HEK293 (cell line): ENCODE measurements around the gene DOK7.

Source experiments
- CTCF ChIP-seq: fragments of 450-650 bp; formaldehyde crosslinking; IDR thresholded peaks from 2 replicates; pipeline ENCODE4 v1.5.1; 2016; ENCODE audit warnings: missing biosample characterization, missing genetic modification characterization
- GLIS1 ChIP-seq: fragments of 450-650 bp; formaldehyde crosslinking; IDR thresholded peaks from 2 replicates; pipeline ENCODE4 v1.5.1; 2016; ENCODE audit warnings: missing biosample characterization, missing genetic modification characterization
- KLF17 ChIP-seq: fragments of 450-650 bp; formaldehyde crosslinking; IDR thresholded peaks from 2 replicates; pipeline ENCODE4 v1.5.1; 2016; ENCODE audit warnings: missing biosample characterization, missing genetic modification characterization
- SP3 ChIP-seq: fragments of 450-650 bp; formaldehyde crosslinking; IDR thresholded peaks from 2 replicates; pipeline ENCODE4 v1.5.1; 2016; ENCODE audit warnings: missing biosample characterization, missing genetic modification characterization
- ZEB2 ChIP-seq: fragments of 450-650 bp; formaldehyde crosslinking; IDR thresholded peaks from 2 replicates; pipeline ENCODE4 v1.5.1; 2016; ENCODE audit warnings: missing biosample characterization, missing genetic modification characterization
- ZFP41 ChIP-seq: fragments of 450-650 bp; formaldehyde crosslinking; IDR thresholded peaks from 2 replicates; pipeline ENCODE4 v1.5.1; 2016; ENCODE audit warnings: missing biosample characterization, missing genetic modification characterization, borderline replicate concordance
- ZNF138 ChIP-seq: fragments of 450-650 bp; formaldehyde crosslinking; IDR thresholded peaks from 2 replicates; pipeline ENCODE4 v1.5.1; 2016; ENCODE audit warnings: missing biosample characterization, missing genetic modification characterization, borderline replicate concordance
- ZNF169 ChIP-seq: fragments of 450-650 bp; formaldehyde crosslinking; IDR thresholded peaks from 2 replicates; pipeline ENCODE4 v1.5.1; 2016; ENCODE audit warnings: missing biosample characterization, missing genetic modification characterization
- ZNF350 ChIP-seq: fragments of 450-650 bp; formaldehyde crosslinking; IDR thresholded peaks from 2 replicates; pipeline ENCODE4 v1.5.0; 2017; ENCODE audit warnings: missing biosample characterization, mild to moderate bottlenecking, missing genetic modification characterization
- ZNF501 ChIP-seq: fragments of 450-650 bp; formaldehyde crosslinking; IDR thresholded peaks from 2 replicates; pipeline ENCODE4 v1.5.1; 2016; ENCODE audit warnings: missing biosample characterization, missing genetic modification characterization
- ZNF561 ChIP-seq: fragments of 450-650 bp; IDR thresholded peaks from 2 replicates; pipeline ENCODE4 v1.5.1; 2018; ENCODE audit warnings: missing biosample characterization, missing genetic modification characterization, borderline replicate concordance
- TF ChIP-seq, protein P1 (sequence below): fragments of 450-650 bp; formaldehyde crosslinking; IDR thresholded peaks from 2 replicates; pipeline ENCODE4 v1.5.1; 2016; ENCODE audit warnings: missing biosample characterization, missing genetic modification characterization
- TF ChIP-seq, protein P2 (sequence below): fragments of 450-650 bp; formaldehyde crosslinking; conservative IDR thresholded peaks from 2 replicates; pipeline ENCODE4 v1.5.1; 2016; ENCODE audit warnings: low read depth, missing biosample characterization, missing genetic modification characterization
- TF ChIP-seq, protein P3 (sequence below): fragments of 450-650 bp; formaldehyde crosslinking; IDR thresholded peaks from 2 replicates; pipeline ENCODE4 v1.5.1; 2017; ENCODE audit warnings: missing biosample characterization, mild to moderate bottlenecking, missing genetic modification characterization, moderate library complexity

- TF ChIP-seq ZNF350 (tag by site-specific recombination): no peak
- no peak for TF ChIP-seq KLF17
- no peak for TF ChIP-seq ZNF169 (tag by site-specific recombination)
- no peak for TF ChIP-seq ZNF501 (tag by site-specific recombination)
- TF ChIP-seq CTCF (tag by site-specific recombination): no peak
- TF ChIP-seq, protein P1, sequence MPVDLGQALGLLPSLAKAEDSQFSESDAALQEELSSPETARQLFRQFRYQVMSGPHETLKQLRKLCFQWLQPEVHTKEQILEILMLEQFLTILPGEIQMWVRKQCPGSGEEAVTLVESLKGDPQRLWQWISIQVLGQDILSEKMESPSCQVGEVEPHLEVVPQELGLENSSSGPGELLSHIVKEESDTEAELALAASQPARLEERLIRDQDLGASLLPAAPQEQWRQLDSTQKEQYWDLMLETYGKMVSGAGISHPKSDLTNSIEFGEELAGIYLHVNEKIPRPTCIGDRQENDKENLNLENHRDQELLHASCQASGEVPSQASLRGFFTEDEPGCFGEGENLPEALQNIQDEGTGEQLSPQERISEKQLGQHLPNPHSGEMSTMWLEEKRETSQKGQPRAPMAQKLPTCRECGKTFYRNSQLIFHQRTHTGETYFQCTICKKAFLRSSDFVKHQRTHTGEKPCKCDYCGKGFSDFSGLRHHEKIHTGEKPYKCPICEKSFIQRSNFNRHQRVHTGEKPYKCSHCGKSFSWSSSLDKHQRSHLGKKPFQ (tag by site-specific recombination): no peak
- no peak for TF ChIP-seq SP3 (tag by site-specific recombination)
- TF ChIP-seq, protein P2, sequence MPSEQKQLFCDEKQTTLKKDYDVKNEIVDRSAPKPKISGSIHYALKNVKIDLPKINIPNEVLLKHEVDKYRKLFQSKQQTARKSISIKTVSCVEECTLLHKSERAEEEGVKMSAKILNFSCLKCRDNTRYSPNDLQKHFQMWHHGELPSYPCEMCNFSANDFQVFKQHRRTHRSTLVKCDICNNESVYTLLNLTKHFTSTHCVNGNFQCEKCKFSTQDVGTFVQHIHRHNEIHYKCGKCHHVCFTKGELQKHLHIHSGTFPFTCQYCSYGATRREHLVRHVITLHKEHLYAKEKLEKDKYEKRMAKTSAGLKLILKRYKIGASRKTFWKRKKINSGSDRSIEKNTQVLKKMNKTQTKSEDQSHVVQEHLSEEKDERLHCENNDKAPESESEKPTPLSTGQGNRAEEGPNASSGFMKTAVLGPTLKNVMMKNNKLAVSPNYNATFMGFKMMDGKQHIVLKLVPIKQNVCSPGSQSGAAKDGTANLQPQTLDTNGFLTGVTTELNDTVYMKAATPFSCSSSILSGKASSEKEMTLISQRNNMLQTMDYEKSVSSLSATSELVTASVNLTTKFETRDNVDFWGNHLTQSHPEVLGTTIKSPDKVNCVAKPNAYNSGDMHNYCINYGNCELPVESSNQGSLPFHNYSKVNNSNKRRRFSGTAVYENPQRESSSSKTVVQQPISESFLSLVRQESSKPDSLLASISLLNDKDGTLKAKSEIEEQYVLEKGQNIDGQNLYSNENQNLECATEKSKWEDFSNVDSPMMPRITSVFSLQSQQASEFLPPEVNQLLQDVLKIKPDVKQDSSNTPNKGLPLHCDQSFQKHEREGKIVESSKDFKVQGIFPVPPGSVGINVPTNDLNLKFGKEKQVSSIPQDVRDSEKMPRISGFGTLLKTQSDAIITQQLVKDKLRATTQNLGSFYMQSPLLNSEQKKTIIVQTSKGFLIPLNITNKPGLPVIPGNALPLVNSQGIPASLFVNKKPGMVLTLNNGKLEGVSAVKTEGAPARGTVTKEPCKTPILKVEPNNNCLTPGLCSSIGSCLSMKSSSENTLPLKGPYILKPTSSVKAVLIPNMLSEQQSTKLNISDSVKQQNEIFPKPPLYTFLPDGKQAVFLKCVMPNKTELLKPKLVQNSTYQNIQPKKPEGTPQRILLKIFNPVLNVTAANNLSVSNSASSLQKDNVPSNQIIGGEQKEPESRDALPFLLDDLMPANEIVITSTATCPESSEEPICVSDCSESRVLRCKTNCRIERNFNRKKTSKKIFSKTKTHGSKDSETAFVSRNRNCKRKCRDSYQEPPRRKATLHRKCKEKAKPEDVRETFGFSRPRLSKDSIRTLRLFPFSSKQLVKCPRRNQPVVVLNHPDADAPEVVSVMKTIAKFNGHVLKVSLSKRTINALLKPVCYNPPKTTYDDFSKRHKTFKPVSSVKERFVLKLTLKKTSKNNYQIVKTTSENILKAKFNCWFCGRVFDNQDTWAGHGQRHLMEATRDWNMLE (tag by site-specific recombination): no peak
- no peak for TF ChIP-seq ZFP41 (tag by site-specific recombination)
- no peak for TF ChIP-seq ZNF138 (tag by site-specific recombination)
- no peak for TF ChIP-seq ZEB2
- no peak for TF ChIP-seq ZNF561 (tag by site-specific recombination)
- TF ChIP-seq GLIS1 (tag by site-specific recombination): no peak
- TF ChIP-seq, protein P3, sequence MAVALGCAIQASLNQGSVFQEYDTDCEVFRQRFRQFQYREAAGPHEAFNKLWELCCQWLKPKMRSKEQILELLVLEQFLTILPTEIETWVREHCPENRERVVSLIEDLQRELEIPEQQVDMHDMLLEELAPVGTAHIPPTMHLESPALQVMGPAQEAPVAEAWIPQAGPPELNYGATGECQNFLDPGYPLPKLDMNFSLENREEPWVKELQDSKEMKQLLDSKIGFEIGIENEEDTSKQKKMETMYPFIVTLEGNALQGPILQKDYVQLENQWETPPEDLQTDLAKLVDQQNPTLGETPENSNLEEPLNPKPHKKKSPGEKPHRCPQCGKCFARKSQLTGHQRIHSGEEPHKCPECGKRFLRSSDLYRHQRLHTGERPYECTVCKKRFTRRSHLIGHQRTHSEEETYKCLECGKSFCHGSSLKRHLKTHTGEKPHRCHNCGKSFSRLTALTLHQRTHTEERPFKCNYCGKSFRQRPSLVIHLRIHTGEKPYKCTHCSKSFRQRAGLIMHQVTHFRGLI (tag by site-specific recombination): no peak
Measured at GRCh38 chr4:3475041-3475712, 12.1 kb downstream of the DOK7 start.
